B cell (primary cell): ENCODE data around the gene HS1BP3. TPM values are rescaled to one million over a fixed set of nuclear protein-coding genes. Genes with fewer than 3 reads are reported as not detected.

Experiments used
- ATAC-seq: fragments of 200-7000 bp; cut with Tn5 transposase; one replicate; pipeline ENCODE4 v1.10.0; 2021; ENCODE audit warnings: low read depth, mild to moderate bottlenecking, moderate number of reproducible peaks, moderate library complexity
- CTCF ChIA-PET: fragments of 350-600 bp; sonication (Branson Sonifier 250); formaldehyde crosslinking; loops from one replicate; lab custom pipeline; 2021; ENCODE audit warnings: antibody characterized with exemption, inconsistent platforms; lab: Charles Lee
- POLR2A ChIA-PET: fragments of 350-600 bp; sonication (Branson Sonifier 250); formaldehyde crosslinking; loops from one replicate; lab custom pipeline; 2021; ENCODE audit warnings: antibody characterized with exemption; lab: Charles Lee
- DNase-seq: peaks from one replicate; pipeline ENCODE4 v3.0.0; 2013
- H2AFZ ChIP-seq: 2 replicates; pipeline ENCODE4 v1.6.1; 2012; ENCODE audit warnings: mild to moderate bottlenecking, low read depth, low read length; ENCODE audit not compliant: insufficient read depth, poor library complexity, severe bottlenecking
- H3K27ac ChIP-seq, 2 donors: 1 replicate in 1 of 2; 2 replicates in 1 of 2; pipeline ENCODE4 v1.5.1; 2012 to 2013; ENCODE audit warnings: low read length in 2 of 2, mild to moderate bottlenecking in 2 of 2, moderate library complexity in 1 of 2
- H3K27me3 ChIP-seq, 4 experiments: fragments of 200-600 bp in 1 of 4; sonication (generic) in 1 of 4; replicated peaks in 1 of 4; 1 replicate in 2 of 4; 2 replicates in 2 of 4; pipeline versions ENCODE4 v1.6.1 to v1.7.0; 2013 to 2016; ENCODE audit warnings: low read length in 3 of 4, mild to moderate bottlenecking in 2 of 4, mixed read lengths in 1 of 4, moderate library complexity in 1 of 4; ENCODE audit not compliant: insufficient read depth in 4 of 4, control insufficient read depth in 3 of 4; ENCODE audit errors: control extremely low read depth in 1 of 4
- H3K36me3 ChIP-seq, 2 experiments: replicated peaks in 1 of 2; 1 replicate in 1 of 2; 2 replicates in 1 of 2; pipeline versions ENCODE4 v1.6.1 to v1.7.1; 2013; ENCODE audit warnings: low read length in 1 of 2; ENCODE audit not compliant: insufficient read depth in 2 of 2, control insufficient read depth in 1 of 2; ENCODE audit errors: control extremely low read depth in 1 of 2, extremely low read depth in 1 of 2
- H3K4me1 ChIP-seq, 2 donors: fragments of 200-600 bp in 1 of 2; sonication (generic) in 1 of 2; 1 replicate in 1 of 2; 2 replicates in 1 of 2; pipeline versions ENCODE4 v1.5.1 to v1.6.1; 2013 to 2017; ENCODE audit warnings: low read length in 2 of 2; ENCODE audit not compliant: control insufficient read depth in 2 of 2, insufficient read depth in 2 of 2
- H3K4me2 ChIP-seq: replicated peaks from 2 replicates; pipeline ENCODE3; 2012; ENCODE audit warnings: mild to moderate bottlenecking, low read depth, low read length; ENCODE audit not compliant: poor library complexity, severe bottlenecking
- H3K4me3 ChIP-seq, 5 experiments: fragments of 200-600 bp in 1 of 5; sonication (generic) in 1 of 5; 1 replicate in 3 of 5; 2 replicates in 2 of 5; pipeline versions ENCODE4 v1.5.1 to v1.7.0; 2011 to 2016; ENCODE audit warnings: low read length in 4 of 5, mild to moderate bottlenecking in 4 of 5, low read depth in 2 of 5, control low read depth in 1 of 5, moderate library complexity in 1 of 5; ENCODE audit not compliant: insufficient read depth in 1 of 5; ENCODE audit errors: control extremely low read depth in 1 of 5, extremely low read depth in 1 of 5
- H3K79me2 ChIP-seq: fragments of 200-600 bp; sonication (generic); one replicate; pipeline ENCODE4 v1.6.0; 2016; ENCODE audit warnings: low read length; ENCODE audit not compliant: control insufficient read depth, insufficient read depth
- H3K9ac ChIP-seq: fragments of 200-600 bp; sonication (generic); 2 replicates; pipeline ENCODE4 v1.6.1; 2017; ENCODE audit warnings: mild to moderate bottlenecking, low read length, moderate library complexity
- H3K9me3 ChIP-seq, 3 donors: one replicate each; pipeline versions ENCODE4 v1.6.1 to v1.7.1; 2013; ENCODE audit warnings: low read length in 2 of 3; ENCODE audit not compliant: control insufficient read depth in 2 of 3, insufficient read depth in 1 of 3; ENCODE audit errors: control extremely low read depth in 1 of 3
- H4K20me1 ChIP-seq: 2 replicates; pipeline ENCODE4 v1.6.0; 2012; ENCODE audit warnings: mild to moderate bottlenecking, low read length; ENCODE audit not compliant: insufficient read depth, control insufficient read depth, poor library complexity, severe bottlenecking
- H3K27ac Mint-ChIP-seq: one replicate; pipeline ENCODE4 v1.8.0; 2021; ENCODE audit warnings: mixed read lengths
- H3K27me3 Mint-ChIP-seq: one replicate; pipeline ENCODE4 v1.8.0; 2021; ENCODE audit warnings: mixed read lengths
- H3K4me1 Mint-ChIP-seq: one replicate; pipeline ENCODE4 v1.8.0; 2021; ENCODE audit warnings: mixed read lengths
- H3K4me3 Mint-ChIP-seq: one replicate; pipeline ENCODE4 v1.8.0; 2021; ENCODE audit warnings: mixed read lengths
- H3K9me3 Mint-ChIP-seq: one replicate; pipeline ENCODE4 v1.8.0; 2022; ENCODE audit warnings: mixed read lengths; ENCODE audit not compliant: insufficient read depth
- CTCF ChIP-seq: fragments of 200-600 bp; IDR thresholded peaks from one replicate; pipeline ENCODE4 v1.8.0; 2022; ENCODE audit warnings: antibody characterized with exemption, mild to moderate bottlenecking
- EZH2 ChIP-seq: IDR thresholded peaks from 2 replicates; pipeline ENCODE4 v1.6.1; 2012; ENCODE audit warnings: borderline replicate concordance, low read depth, mild to moderate bottlenecking, moderate library complexity, low read length; ENCODE audit not compliant: insufficient read depth, poor library complexity, severe bottlenecking
- WGBS: methylation state at CpG from one replicate; pipeline ENCODE4 v1.1.5; 2013; ENCODE audit warnings: missing lambda C conversion rate; ENCODE audit not compliant: insufficient coverage; 5-methylcytosine and 5-hydroxymethylcytosine counted together
- intact Hi-C: fragments of 100-400 bp; cut with micrococcal nuclease; formaldehyde crosslinking; loops from one replicate; pipeline ENCODE4 v1.10.0; 2022
- polyA plus RNA-seq: library from polyadenylated mRNA; depleted of rRNA; stranded (reverse); fragments of >200 nt; gene quantifications from 2 replicates; pipeline ENCODE4 v1.2.3, GENCODE V29; 2012
- total RNA-seq, 2 donors: library from RNA; stranded (reverse); fragments of 120-200 nt in 1 of 2; gene quantifications; 1 replicate in 1 of 2; 2 replicates in 1 of 2; pipeline versions ENCODE4 v1.2.3 to v1.2.4, GENCODE V29; 2013 to 2022

The HS1BP3 gene
- total and polyA plus RNA-seq, 2 donors (not counting 1 experiment from before 2014, with no cell fraction given): 27.8 to 28.7 TPM

GRCh38 chr2:20669562-20670314 lies 18.8 kb upstream of the HS1BP3 start:
- Mint-ChIP-seq H3K27ac (peak overlapping the region; percentile 46), H3K4me3 (peak overlapping the region; percentile 23), H3K4me1 (peaks cover 50% of the 10 kb centered on the region), H3K27me3 (peaks cover 8% of the 10 kb centered on the region), H3K9me3 (no peaks in the 10 kb centered on the region)
- Histone ChIP-seq H3K4me2 (peak overlapping the region; percentile 21), H3K27me3 (peaks cover 0 to 68% (median 22%) of the 10 kb centered on the region in 4 experiments), H3K4me3 (no peak overlapping the region), H3K4me1 (peaks cover 41 to 79% of the 10 kb centered on the region in 2 donors), H3K36me3 (peaks cover 0 to 11% of the 10 kb centered on the region in 2 experiments), H2AFZ (no peak overlapping the region), H3K9ac (no peak overlapping the region), H3K27ac (no peak overlapping the region), H3K79me2 (peaks cover 3% of the 10 kb centered on the region), H3K9me3 (peaks cover 0 to 28% (median 0%) of the 10 kb centered on the region in 3 donors), H4K20me1 (no peaks in the 10 kb centered on the region)
- TF ChIP-seq EZH2 (no peak), CTCF (no peak)
- ChIA-PET CTCF (interaction anchor here (1.0 to 1.5 kb wide), 2 partner anchors 8 to 294 kb away, joined by 4 to 9 read pairs; no protein-coding TSS in a partner anchor), POLR2A (no interaction called here)
- intact Hi-C loops: no loop called here
- WGBS: 51% methylated on average over 45 of the region's 45 CpGs
- DNase-seq: peak; percentile 33
- no peak for ATAC-seq
